ENCODE data around the gene B4GALT6. TPM values are rescaled to one million over a fixed set of nuclear protein-coding genes. Genes with fewer than 3 reads are reported as not detected.

B4GALT6 gene
- total and polyA plus RNA-seq, 7 experiments from 2014 or later, result 0.11 to 2.7 (median 1.2) TPM

- Mint-ChIP-seq H3K4me3 (no peak overlapping the region), H3K27me3 (peaks cover 25 to 64% (median 35%) of the 10 kb centered on the region in 5 donors), H3K4me1 (peaks cover 7 to 12% (median 8%) of the 10 kb centered on the region in 7 donors), H3K27ac (no peak overlapping the region), H3K9me3 (peaks cover 0 to 3% (median 0%) of the 10 kb centered on the region in 11 donors), H3K36me3 (no peaks in the 10 kb centered on the region)
- no peak for DNase-seq
- no peaks in the 10 kb centered on the region for H3K36me3 ChIP-seq (ENCODE audit: control insufficient read depth in 2 of 3, insufficient read depth in 3 of 3, low read length in 3 of 3)
- no peak overlapping the region for H3K4me3 ChIP-seq (ENCODE audit: low read length)
- POLR2A ChIA-PET, result no interaction called here
- H3K9me3 ChIP-seq (ENCODE audit: control insufficient read depth in 2 of 3, low read length in 3 of 3), result no peaks in the 10 kb centered on the region
- intact Hi-C loops (cut with micrococcal nuclease), result loop anchor here (10.0 kb wide), 2 partner anchors 415 to 475 kb away; partner anchors contain the start of gene RNF138 (in 1 of the 2)
- no peak overlapping the region for H3K27ac ChIP-seq (ENCODE audit: low read depth, low read length)
- H3K4me1 ChIP-seq (ENCODE audit: control insufficient read depth in 2 of 2, insufficient read depth in 2 of 2, low read length in 2 of 2), result no peaks in the 10 kb centered on the region
- no peaks in the 10 kb centered on the region for H3K27me3 ChIP-seq (ENCODE audit: control insufficient read depth in 2 of 2, insufficient read depth in 2 of 2, low read length in 2 of 2)
- ATAC-seq, result no peak
- CTCF ChIA-PET, result interaction anchor here (1.1 kb wide), 1 partner anchor 9 kb away, joined by 3 read pairs; no protein-coding TSS in a partner anchor
Observed at GRCh38 chr18:31679791-31680432, 4.5 kb downstream of the B4GALT6 start.

- ATAC-seq, result no peak
- Histone ChIP-seq H3K27me3 (ENCODE audit: control insufficient read depth in 2 of 2, insufficient read depth in 2 of 2, low read length in 2 of 2) (no peaks in the 10 kb centered on the region), H3K4me1 (ENCODE audit: control insufficient read depth in 2 of 2, insufficient read depth in 2 of 2, low read length in 2 of 2) (no peaks in the 10 kb centered on the region), H3K9me3 (ENCODE audit: control insufficient read depth in 2 of 3, low read length in 3 of 3) (no peaks in the 10 kb centered on the region), H3K4me3 (ENCODE audit: low read length) (no peak overlapping the region), H3K36me3 (ENCODE audit: control insufficient read depth in 2 of 3, insufficient read depth in 3 of 3, low read length in 3 of 3) (no peaks in the 10 kb centered on the region), H3K27ac (ENCODE audit: low read depth, low read length) (no peak overlapping the region)
- H3K4me3 Mint-ChIP-seq, result no peak overlapping the region
- peaks cover 0 to 3% (median 0%) of the 10 kb centered on the region in 11 donors for H3K9me3 Mint-ChIP-seq
- no peaks in the 10 kb centered on the region for H3K36me3 Mint-ChIP-seq
- no peak for DNase-seq
- intact Hi-C loops (cut with micrococcal nuclease), result no loop called here
- ChIA-PET CTCF (no interaction called here), POLR2A (no interaction called here)
- H3K27ac Mint-ChIP-seq, result no peak overlapping the region
- peaks cover 24 to 66% (median 31%) of the 10 kb centered on the region in 5 donors for H3K27me3 Mint-ChIP-seq
- H3K4me1 Mint-ChIP-seq, result peaks cover 6 to 11% (median 7%) of the 10 kb centered on the region in 7 donors
Observed at GRCh38 chr18:31679133-31679742, 5.1 kb downstream of the B4GALT6 start.

- no peaks in the 10 kb centered on the region for H3K36me3 Mint-ChIP-seq
- ChIA-PET CTCF (interaction anchor here (0.6 kb wide), 1 partner anchor 22 kb away, joined by 3 read pairs; no protein-coding TSS in a partner anchor), POLR2A (no interaction called here)
- no peaks in the 10 kb centered on the region for H3K27me3 ChIP-seq (ENCODE audit: control insufficient read depth in 2 of 2, insufficient read depth in 2 of 2, low read length in 2 of 2)
- peaks cover 16 to 57% (median 23%) of the 10 kb centered on the region in 5 donors for H3K27me3 Mint-ChIP-seq
- peaks cover 0 to 4% (median 0%) of the 10 kb centered on the region in 7 donors for H3K4me1 Mint-ChIP-seq
- H3K27ac ChIP-seq (ENCODE audit: low read depth, low read length), result no peak overlapping the region
- no peak overlapping the region for H3K4me3 ChIP-seq (ENCODE audit: low read length)
- no peaks in the 10 kb centered on the region for H3K4me1 ChIP-seq (ENCODE audit: control insufficient read depth in 2 of 2, insufficient read depth in 2 of 2, low read length in 2 of 2)
- intact Hi-C loops (cut with micrococcal nuclease), result no loop called here
- DNase-seq (no peak), ATAC-seq (no peak)
- H3K27ac Mint-ChIP-seq, result no peak overlapping the region
- no peaks in the 10 kb centered on the region for H3K9me3 ChIP-seq (ENCODE audit: control insufficient read depth in 2 of 3, low read length in 3 of 3)
- H3K4me3 Mint-ChIP-seq, result no peak overlapping the region
- H3K9me3 Mint-ChIP-seq, result no peaks in the 10 kb centered on the region
- no peaks in the 10 kb centered on the region for H3K36me3 ChIP-seq (ENCODE audit: control insufficient read depth in 2 of 3, insufficient read depth in 3 of 3, low read length in 3 of 3)
Observed at GRCh38 chr18:31678425-31678824, 6.0 kb downstream of the B4GALT6 start.

GRCh38 chr18:31677592-31677991 is 6.8 kb downstream of the B4GALT6 start:
- ATAC-seq, result no peak
- no peaks in the 10 kb centered on the region for H3K9me3 Mint-ChIP-seq
- H3K27ac ChIP-seq (ENCODE audit: low read depth, low read length), result no peak overlapping the region
- no peak overlapping the region for H3K4me3 ChIP-seq (ENCODE audit: low read length)
- intact Hi-C loops (cut with micrococcal nuclease), result no loop called here
- CTCF ChIA-PET, result interaction anchor here (0.6 kb wide), 1 partner anchor 21 kb away, joined by 3 read pairs; no protein-coding TSS in a partner anchor
- POLR2A ChIA-PET, result no interaction called here
- no peak overlapping the region for H3K27ac Mint-ChIP-seq
- no peaks in the 10 kb centered on the region for H3K4me1 ChIP-seq (ENCODE audit: control insufficient read depth in 2 of 2, insufficient read depth in 2 of 2, low read length in 2 of 2)
- H3K27me3 Mint-ChIP-seq, result peaks cover 16 to 49% (median 21%) of the 10 kb centered on the region in 5 donors
- no peaks in the 10 kb centered on the region for H3K9me3 ChIP-seq (ENCODE audit: control insufficient read depth in 2 of 3, low read length in 3 of 3)
- no peak for DNase-seq
- no peaks in the 10 kb centered on the region for H3K36me3 Mint-ChIP-seq
- no peak overlapping the region for H3K4me3 Mint-ChIP-seq
- no peaks in the 10 kb centered on the region for H3K27me3 ChIP-seq (ENCODE audit: control insufficient read depth in 2 of 2, insufficient read depth in 2 of 2, low read length in 2 of 2)
- no peaks in the 10 kb centered on the region for H3K36me3 ChIP-seq (ENCODE audit: control insufficient read depth in 2 of 3, insufficient read depth in 3 of 3, low read length in 3 of 3)
- H3K4me1 Mint-ChIP-seq, result no peaks in the 10 kb centered on the region

- Histone ChIP-seq H3K4me1 (ENCODE audit: control insufficient read depth in 2 of 2, insufficient read depth in 2 of 2, low read length in 2 of 2) (no peaks in the 10 kb centered on the region), H3K9me3 (ENCODE audit: control insufficient read depth in 2 of 3, low read length in 3 of 3) (no peaks in the 10 kb centered on the region), H3K27me3 (ENCODE audit: control insufficient read depth in 2 of 2, insufficient read depth in 2 of 2, low read length in 2 of 2) (no peaks in the 10 kb centered on the region), H3K27ac (ENCODE audit: low read depth, low read length) (no peak overlapping the region), H3K4me3 (ENCODE audit: low read length) (no peak overlapping the region), H3K36me3 (ENCODE audit: control insufficient read depth in 2 of 3, insufficient read depth in 3 of 3, low read length in 3 of 3) (no peaks in the 10 kb centered on the region)
- CTCF ChIA-PET, result no interaction called here
- no peak for ATAC-seq
- no peaks in the 10 kb centered on the region for H3K9me3 Mint-ChIP-seq
- H3K36me3 Mint-ChIP-seq, result no peaks in the 10 kb centered on the region
- peaks cover 12 to 37% (median 14%) of the 10 kb centered on the region in 5 donors for H3K27me3 Mint-ChIP-seq
- no peak overlapping the region for H3K4me3 Mint-ChIP-seq
- DNase-seq, result no peak
- H3K4me1 Mint-ChIP-seq, result no peaks in the 10 kb centered on the region
- no peak overlapping the region for H3K27ac Mint-ChIP-seq
- intact Hi-C loops (cut with micrococcal nuclease), result no loop called here
- POLR2A ChIA-PET, result no interaction called here
Observed at GRCh38 chr18:31675404-31675803, 9.0 kb downstream of the B4GALT6 start.

GRCh38 chr18:31672628-31673135 is 11.7 kb downstream of the B4GALT6 start:
- Mint-ChIP-seq H3K36me3 (peaks cover 0 to 3% (median 0%) of the 10 kb centered on the region in 5 donors), H3K27me3 (peaks cover 0 to 22% (median 6%) of the 10 kb centered on the region in 5 donors), H3K9me3 (no peaks in the 10 kb centered on the region), H3K4me3 (no peak overlapping the region), H3K27ac (no peak overlapping the region), H3K4me1 (no peaks in the 10 kb centered on the region)
- Histone ChIP-seq H3K9me3 (ENCODE audit: control insufficient read depth in 2 of 3, low read length in 3 of 3) (no peaks in the 10 kb centered on the region), H3K27me3 (ENCODE audit: control insufficient read depth in 2 of 2, insufficient read depth in 2 of 2, low read length in 2 of 2) (no peaks in the 10 kb centered on the region), H3K4me3 (ENCODE audit: low read length) (no peak overlapping the region), H3K27ac (ENCODE audit: low read depth, low read length) (no peak overlapping the region), H3K36me3 (ENCODE audit: control insufficient read depth in 2 of 3, insufficient read depth in 3 of 3, low read length in 3 of 3) (no peaks in the 10 kb centered on the region), H3K4me1 (ENCODE audit: control insufficient read depth in 2 of 2, insufficient read depth in 2 of 2, low read length in 2 of 2) (no peaks in the 10 kb centered on the region)
- no peak for ATAC-seq
- ChIA-PET POLR2A (no interaction called here), CTCF (no interaction called here)
- no peak for DNase-seq
- intact Hi-C loops (cut with micrococcal nuclease), result no loop called here
